Measurements from ENCODE around the gene OGFOD3. TPM values are rescaled to one million over a fixed set of nuclear protein-coding genes. Genes with fewer than 3 reads are reported as not detected.

Gene OGFOD3
- total and polyA plus RNA-seq, 9 of the 15 experiments (the other 6 are each of a cell fraction or from before 2014, with no cell fraction given): 0.69 to 44.7 (median 18.9) TPM

DNA sequence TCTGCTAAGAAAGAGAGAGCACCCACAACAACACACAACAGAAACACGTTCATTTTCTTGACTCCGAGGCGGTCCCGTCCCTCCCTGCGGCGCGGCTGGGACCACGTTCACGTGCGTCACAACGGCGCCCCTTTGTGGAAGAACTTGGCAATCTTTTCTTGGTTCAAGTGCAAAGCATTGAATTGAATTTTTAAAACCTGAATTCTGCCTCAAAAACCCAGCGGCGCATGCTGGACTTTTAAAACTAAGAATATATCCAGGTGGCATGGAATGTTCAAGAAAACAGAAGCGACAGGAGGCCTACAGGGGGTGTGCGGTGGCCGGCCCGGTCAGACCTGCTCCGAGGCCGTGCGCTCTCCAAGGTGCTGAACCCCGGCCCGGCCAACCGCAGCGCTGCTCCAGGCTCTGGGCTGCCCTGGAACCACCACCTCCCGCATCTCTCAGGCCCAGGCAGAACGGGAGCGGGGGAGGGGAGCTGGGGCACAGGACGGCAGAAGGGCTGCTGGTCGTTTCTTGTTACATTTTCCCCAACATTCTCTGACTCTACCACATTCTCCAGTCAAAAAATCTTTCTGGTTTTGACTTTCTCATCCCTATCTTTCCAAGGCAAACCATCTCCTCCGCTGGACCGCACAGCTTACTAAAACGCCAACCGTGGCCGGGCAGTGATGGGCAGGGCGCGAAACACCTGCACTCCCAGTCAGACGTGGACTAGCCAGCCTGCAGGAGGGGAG lies 3.7 kb downstream of the OGFOD3 start (continued):
- TF ChIP-seq, protein P1, sequence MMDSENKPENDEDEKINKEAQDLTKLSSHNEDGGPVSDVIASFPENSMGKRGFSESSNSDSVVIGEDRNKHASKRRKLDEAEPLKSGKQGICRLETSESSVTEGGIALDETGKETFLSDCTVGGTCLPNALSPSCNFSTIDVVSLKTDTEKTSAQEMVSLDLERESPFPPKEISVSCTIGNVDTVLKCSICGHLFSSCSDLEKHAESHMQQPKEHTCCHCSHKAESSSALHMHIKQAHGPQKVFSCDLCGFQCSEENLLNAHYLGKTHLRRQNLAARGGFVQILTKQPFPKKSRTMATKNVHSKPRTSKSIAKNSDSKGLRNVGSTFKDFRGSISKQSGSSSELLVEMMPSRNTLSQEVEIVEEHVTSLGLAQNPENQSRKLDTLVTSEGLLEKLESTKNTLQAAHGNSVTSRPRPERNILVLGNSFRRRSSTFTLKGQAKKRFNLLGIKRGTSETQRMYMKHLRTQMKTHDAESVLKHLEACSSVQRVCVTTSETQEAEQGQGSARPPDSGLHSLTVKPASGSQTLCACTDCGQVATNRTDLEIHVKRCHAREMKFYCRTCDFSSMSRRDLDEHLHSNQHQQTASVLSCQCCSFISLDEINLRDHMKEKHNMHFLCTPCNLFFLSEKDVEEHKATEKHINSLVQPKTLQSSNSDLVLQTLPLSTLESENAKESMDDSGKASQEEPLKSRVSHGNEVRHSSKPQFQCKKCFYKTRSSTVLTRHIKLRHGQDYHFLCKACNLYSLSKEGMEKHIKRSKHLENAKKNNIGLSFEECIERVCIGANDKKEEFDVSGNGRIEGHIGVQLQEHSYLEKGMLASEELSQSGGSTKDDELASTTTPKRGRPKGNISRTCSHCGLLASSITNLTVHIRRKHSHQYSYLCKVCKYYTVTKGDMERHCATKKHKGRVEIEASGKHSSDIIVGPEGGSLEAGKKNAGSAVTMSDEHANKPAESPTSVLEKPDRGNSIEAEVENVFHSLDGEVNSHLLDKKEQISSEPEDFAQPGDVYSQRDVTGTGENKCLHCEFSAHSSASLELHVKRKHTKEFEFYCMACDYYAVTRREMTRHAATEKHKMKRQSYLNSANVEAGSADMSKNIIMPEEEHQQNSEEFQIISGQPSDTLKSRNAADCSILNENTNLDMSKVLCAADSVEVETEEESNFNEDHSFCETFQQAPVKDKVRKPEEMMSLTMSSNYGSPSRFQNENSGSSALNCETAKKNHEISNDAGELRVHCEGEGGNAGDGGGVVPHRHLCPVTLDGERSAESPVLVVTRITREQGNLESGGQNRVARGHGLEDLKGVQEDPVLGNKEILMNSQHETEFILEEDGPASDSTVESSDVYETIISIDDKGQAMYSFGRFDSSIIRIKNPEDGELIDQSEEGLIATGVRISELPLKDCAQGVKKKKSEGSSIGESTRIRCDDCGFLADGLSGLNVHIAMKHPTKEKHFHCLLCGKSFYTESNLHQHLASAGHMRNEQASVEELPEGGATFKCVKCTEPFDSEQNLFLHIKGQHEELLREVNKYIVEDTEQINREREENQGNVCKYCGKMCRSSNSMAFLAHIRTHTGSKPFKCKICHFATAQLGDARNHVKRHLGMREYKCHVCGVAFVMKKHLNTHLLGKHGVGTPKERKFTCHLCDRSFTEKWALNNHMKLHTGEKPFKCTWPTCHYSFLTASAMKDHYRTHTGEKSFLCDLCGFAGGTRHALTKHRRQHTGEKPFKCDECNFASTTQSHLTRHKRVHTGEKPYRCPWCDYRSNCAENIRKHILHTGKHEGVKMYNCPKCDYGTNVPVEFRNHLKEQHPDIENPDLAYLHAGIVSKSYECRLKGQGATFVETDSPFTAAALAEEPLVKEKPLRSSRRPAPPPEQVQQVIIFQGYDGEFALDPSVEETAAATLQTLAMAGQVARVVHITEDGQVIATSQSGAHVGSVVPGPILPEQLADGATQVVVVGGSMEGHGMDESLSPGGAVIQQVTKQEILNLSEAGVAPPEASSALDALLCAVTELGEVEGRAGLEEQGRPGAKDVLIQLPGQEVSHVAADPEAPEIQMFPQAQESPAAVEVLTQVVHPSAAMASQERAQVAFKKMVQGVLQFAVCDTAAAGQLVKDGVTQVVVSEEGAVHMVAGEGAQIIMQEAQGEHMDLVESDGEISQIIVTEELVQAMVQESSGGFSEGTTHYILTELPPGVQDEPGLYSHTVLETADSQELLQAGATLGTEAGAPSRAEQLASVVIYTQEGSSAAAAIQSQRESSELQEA (IDR thresholded peaks at IDR 0.05; ENCODE audit: low read depth): no peak
- TF ChIP-seq ETV5 (CRISPR knock-in tag; IDR thresholded peaks at IDR 0.05; ENCODE audit: low read depth) (peak; percentile 64; the same call in 1 of the 2 replicates), ATF1 (CRISPR knock-in tag; IDR thresholded peaks at IDR 0.05) (peak; percentile 37; the same call in 1 of the 2 replicates), ATF1 (tag; IDR thresholded peaks at IDR 0.05) (peak; percentile 57), ZNF12 (CRISPR knock-in tag; IDR thresholded peaks at IDR 0.05) (0 out of 2 replicates have a peak, but pooled peaks have one; percentile 58), TSC22D4 (tag; IDR thresholded peaks at IDR 0.05) (no peak)
- TF ChIP-seq, protein P2, sequence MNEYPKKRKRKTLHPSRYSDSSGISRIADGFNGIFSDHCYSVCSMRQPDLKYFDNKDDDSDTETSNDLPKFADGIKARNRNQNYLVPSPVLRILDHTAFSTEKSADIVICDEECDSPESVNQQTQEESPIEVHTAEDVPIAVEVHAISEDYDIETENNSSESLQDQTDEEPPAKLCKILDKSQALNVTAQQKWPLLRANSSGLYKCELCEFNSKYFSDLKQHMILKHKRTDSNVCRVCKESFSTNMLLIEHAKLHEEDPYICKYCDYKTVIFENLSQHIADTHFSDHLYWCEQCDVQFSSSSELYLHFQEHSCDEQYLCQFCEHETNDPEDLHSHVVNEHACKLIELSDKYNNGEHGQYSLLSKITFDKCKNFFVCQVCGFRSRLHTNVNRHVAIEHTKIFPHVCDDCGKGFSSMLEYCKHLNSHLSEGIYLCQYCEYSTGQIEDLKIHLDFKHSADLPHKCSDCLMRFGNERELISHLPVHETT (CRISPR knock-in tag; conservative IDR thresholded peaks at IDR 0.05 in 1 of 2, IDR thresholded peaks at IDR 0.05 in 1 of 2): peak in 1 of 2 experiments; percentile 58; a peak in 1 of 4 replicates
- TF ChIP-seq, protein P3, sequence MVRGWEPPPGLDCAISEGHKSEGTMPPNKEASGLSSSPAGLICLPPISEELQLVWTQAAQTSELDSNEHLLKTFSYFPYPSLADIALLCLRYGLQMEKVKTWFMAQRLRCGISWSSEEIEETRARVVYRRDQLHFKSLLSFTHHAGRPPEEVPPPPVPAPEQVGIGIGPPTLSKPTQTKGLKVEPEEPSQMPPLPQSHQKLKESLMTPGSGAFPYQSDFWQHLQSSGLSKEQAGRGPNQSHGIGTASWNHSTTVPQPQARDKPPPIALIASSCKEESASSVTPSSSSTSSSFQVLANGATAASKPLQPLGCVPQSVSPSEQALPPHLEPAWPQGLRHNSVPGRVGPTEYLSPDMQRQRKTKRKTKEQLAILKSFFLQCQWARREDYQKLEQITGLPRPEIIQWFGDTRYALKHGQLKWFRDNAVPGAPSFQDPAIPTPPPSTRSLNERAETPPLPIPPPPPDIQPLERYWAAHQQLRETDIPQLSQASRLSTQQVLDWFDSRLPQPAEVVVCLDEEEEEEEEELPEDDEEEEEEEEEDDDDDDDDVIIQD (CRISPR knock-in tag; IDR thresholded peaks at IDR 0.05): no peak
- TF ChIP-seq, protein P4, sequence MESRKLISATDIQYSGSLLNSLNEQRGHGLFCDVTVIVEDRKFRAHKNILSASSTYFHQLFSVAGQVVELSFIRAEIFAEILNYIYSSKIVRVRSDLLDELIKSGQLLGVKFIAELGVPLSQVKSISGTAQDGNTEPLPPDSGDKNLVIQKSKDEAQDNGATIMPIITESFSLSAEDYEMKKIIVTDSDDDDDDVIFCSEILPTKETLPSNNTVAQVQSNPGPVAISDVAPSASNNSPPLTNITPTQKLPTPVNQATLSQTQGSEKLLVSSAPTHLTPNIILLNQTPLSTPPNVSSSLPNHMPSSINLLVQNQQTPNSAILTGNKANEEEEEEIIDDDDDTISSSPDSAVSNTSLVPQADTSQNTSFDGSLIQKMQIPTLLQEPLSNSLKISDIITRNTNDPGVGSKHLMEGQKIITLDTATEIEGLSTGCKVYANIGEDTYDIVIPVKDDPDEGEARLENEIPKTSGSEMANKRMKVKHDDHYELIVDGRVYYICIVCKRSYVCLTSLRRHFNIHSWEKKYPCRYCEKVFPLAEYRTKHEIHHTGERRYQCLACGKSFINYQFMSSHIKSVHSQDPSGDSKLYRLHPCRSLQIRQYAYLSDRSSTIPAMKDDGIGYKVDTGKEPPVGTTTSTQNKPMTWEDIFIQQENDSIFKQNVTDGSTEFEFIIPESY (CRISPR knock-in tag; IDR thresholded peaks at IDR 0.05): peak; percentile 82
- TF ChIP-seq, protein P5, sequence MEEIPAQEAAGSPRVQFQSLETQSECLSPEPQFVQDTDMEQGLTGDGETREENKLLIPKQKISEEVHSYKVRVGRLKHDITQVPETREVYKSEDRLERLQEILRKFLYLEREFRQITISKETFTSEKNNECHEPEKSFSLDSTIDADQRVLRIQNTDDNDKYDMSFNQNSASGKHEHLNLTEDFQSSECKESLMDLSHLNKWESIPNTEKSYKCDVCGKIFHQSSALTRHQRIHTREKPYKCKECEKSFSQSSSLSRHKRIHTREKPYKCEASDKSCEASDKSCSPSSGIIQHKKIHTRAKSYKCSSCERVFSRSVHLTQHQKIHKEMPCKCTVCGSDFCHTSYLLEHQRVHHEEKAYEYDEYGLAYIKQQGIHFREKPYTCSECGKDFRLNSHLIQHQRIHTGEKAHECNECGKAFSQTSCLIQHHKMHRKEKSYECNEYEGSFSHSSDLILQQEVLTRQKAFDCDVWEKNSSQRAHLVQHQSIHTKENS (CRISPR knock-in tag; IDR thresholded peaks at IDR 0.05): no peak
